ENCODE results near the gene LCLAT1. TPM values are rescaled to one million over a fixed set of nuclear protein-coding genes. Genes with fewer than 3 reads are reported as not detected.

Gene LCLAT1
- total RNA-seq, 2 donors from 2014 or later = 30.2 to 34.2 TPM

GRCh38 chr2:30434708-30435107 is 12.3 kb upstream of the LCLAT1 start:
- no peak overlapping the region for H3K27ac Mint-ChIP-seq
- no peak overlapping the region for H3K4me3 Mint-ChIP-seq
- DNase-seq = no peak
- H3K9me3 ChIP-seq (ENCODE audit: control insufficient read depth, low read length) = no peaks in the 10 kb centered on the region
- WGBS, 2 experiments (ENCODE audit: insufficient coverage in 1 of 2, insufficient read length in 1 of 2) = 87 to 90% methylated on average over 3 to 4 of the region's 4 CpGs
- H3K9me3 Mint-ChIP-seq = peaks cover 2% of the 10 kb centered on the region
- H3K4me1 ChIP-seq (ENCODE audit: control insufficient read depth, insufficient read depth, low read length) = peaks cover 2% of the 10 kb centered on the region
- no peaks in the 10 kb centered on the region for H3K36me3 ChIP-seq (ENCODE audit: control insufficient read depth, insufficient read depth, low read length)
- H3K4me1 Mint-ChIP-seq = no peaks in the 10 kb centered on the region
- H3K27ac ChIP-seq (ENCODE audit: low read depth, low read length) = no peak overlapping the region
- TF ChIP-seq CTCF (conservative IDR thresholded peaks at IDR 0.05) = no peak
- no peak overlapping the region for H3K9ac ChIP-seq (ENCODE audit: extremely low read depth, low read length, poor library complexity, severe bottlenecking)
- H3K36me3 Mint-ChIP-seq (ENCODE audit: low read depth) = no peaks in the 10 kb centered on the region
- no peak overlapping the region for H3K4me3 ChIP-seq (ENCODE audit: low read length)
- no peaks in the 10 kb centered on the region for H3K27me3 Mint-ChIP-seq (ENCODE audit: insufficient read depth)
- no peaks in the 10 kb centered on the region for H3K27me3 ChIP-seq (ENCODE audit: control insufficient read depth, insufficient read depth, low read length, poor library complexity, severe bottlenecking)

GRCh38 chr2:30436859-30437435 is 10.1 kb upstream of the LCLAT1 start:
- Histone ChIP-seq H3K36me3 (ENCODE audit: control insufficient read depth, insufficient read depth, low read length) (no peaks in the 10 kb centered on the region), H3K27ac (ENCODE audit: low read depth, low read length) (no peak overlapping the region), H3K9ac (ENCODE audit: extremely low read depth, low read length, poor library complexity, severe bottlenecking) (no peak overlapping the region), H3K4me3 (ENCODE audit: low read length) (no peak overlapping the region), H3K9me3 (ENCODE audit: control insufficient read depth, low read length) (no peaks in the 10 kb centered on the region), H3K27me3 (ENCODE audit: control insufficient read depth, insufficient read depth, low read length, poor library complexity, severe bottlenecking) (no peaks in the 10 kb centered on the region), H3K4me1 (ENCODE audit: control insufficient read depth, insufficient read depth, low read length) (peaks cover 2% of the 10 kb centered on the region)
- no peak overlapping the region for H3K27ac Mint-ChIP-seq
- no peaks in the 10 kb centered on the region for H3K36me3 Mint-ChIP-seq (ENCODE audit: low read depth)
- DNase-seq = no peak
- H3K4me3 Mint-ChIP-seq = no peak overlapping the region
- WGBS, 2 experiments (ENCODE audit: insufficient coverage in 1 of 2, insufficient read length in 1 of 2) = 85 to 88% methylated on average over 1 of the region's 1 CpG
- no peaks in the 10 kb centered on the region for H3K9me3 Mint-ChIP-seq
- H3K27me3 Mint-ChIP-seq (ENCODE audit: insufficient read depth) = no peaks in the 10 kb centered on the region
- TF ChIP-seq CTCF (conservative IDR thresholded peaks at IDR 0.05) = no peak
- H3K4me1 Mint-ChIP-seq = no peaks in the 10 kb centered on the region

- 87 to 89% methylated on average over 3 to 4 of the region's 4 CpGs for WGBS, 2 experiments (ENCODE audit: insufficient coverage in 1 of 2, insufficient read length in 1 of 2)
- Histone ChIP-seq H3K36me3 (ENCODE audit: control insufficient read depth, insufficient read depth, low read length) (no peaks in the 10 kb centered on the region), H3K4me3 (ENCODE audit: low read length) (no peak overlapping the region), H3K27ac (ENCODE audit: low read depth, low read length) (no peak overlapping the region), H3K27me3 (ENCODE audit: control insufficient read depth, insufficient read depth, low read length, poor library complexity, severe bottlenecking) (no peaks in the 10 kb centered on the region), H3K9ac (ENCODE audit: extremely low read depth, low read length, poor library complexity, severe bottlenecking) (no peak overlapping the region), H3K9me3 (ENCODE audit: control insufficient read depth, low read length) (no peaks in the 10 kb centered on the region), H3K4me1 (ENCODE audit: control insufficient read depth, insufficient read depth, low read length) (peaks cover 2% of the 10 kb centered on the region)
- TF ChIP-seq CTCF (conservative IDR thresholded peaks at IDR 0.05) = no peak
- Mint-ChIP-seq H3K36me3 (ENCODE audit: low read depth) (no peaks in the 10 kb centered on the region), H3K4me3 (no peak overlapping the region), H3K27ac (no peak overlapping the region), H3K9me3 (no peaks in the 10 kb centered on the region), H3K4me1 (no peaks in the 10 kb centered on the region), H3K27me3 (ENCODE audit: insufficient read depth) (no peaks in the 10 kb centered on the region)
- no peak for DNase-seq
These were observed 9.1 kb upstream of the LCLAT1 start for GRCh38 chr2:30437809-30438548.

Measured in endodermal cell (in vitro differentiated cells).